GM12874 (cell line): ENCODE measurements around the gene RBM18.

Experiments
- TF ChIP-seq, protein P1 (sequence below): IDR thresholded peaks from 2 replicates; pipeline ENCODE4 v1.5.1; 2011; ENCODE audit warnings: low read depth, mild to moderate bottlenecking, control low read depth, low read length, moderate library complexity; ENCODE audit not compliant: insufficient read depth

The RBM18 gene

DNA sequence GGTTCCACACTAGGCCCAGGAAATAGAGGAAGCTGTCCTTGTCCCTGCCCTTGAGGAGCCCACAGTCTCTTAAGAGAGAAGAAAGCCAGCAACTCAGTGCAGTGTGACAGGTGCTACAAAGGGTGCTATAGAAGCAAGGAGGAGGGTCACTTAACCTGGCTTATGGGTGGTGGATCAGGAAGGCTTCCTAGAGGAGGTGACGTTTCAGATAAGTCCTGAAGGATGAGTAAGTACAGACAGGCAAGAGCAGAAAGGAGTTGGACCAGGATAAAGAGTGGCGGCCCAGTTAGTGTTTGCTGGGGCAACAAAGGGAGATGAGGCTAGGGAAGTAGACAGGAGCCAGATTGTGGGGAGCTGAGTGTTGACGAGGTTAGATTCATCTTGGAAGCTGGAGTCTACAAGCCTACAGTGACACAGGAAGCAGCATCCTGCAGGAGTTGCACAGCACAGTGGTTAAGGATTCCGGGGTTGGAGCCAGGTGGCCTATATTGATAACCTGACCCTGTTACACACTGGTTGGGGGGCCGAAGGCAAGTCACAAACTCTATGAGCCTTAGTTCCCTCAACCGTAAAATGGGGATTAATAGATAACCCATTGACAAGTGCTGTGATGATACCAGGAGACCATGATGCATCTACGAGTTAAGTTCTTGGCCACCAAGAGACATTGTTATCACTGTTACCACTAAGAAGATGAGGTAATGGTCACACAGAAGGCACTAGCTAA is 30.5 kb downstream of the RBM18 start:
- TF ChIP-seq, protein P1, sequence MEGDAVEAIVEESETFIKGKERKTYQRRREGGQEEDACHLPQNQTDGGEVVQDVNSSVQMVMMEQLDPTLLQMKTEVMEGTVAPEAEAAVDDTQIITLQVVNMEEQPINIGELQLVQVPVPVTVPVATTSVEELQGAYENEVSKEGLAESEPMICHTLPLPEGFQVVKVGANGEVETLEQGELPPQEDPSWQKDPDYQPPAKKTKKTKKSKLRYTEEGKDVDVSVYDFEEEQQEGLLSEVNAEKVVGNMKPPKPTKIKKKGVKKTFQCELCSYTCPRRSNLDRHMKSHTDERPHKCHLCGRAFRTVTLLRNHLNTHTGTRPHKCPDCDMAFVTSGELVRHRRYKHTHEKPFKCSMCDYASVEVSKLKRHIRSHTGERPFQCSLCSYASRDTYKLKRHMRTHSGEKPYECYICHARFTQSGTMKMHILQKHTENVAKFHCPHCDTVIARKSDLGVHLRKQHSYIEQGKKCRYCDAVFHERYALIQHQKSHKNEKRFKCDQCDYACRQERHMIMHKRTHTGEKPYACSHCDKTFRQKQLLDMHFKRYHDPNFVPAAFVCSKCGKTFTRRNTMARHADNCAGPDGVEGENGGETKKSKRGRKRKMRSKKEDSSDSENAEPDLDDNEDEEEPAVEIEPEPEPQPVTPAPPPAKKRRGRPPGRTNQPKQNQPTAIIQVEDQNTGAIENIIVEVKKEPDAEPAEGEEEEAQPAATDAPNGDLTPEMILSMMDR, result no peak

DNA sequence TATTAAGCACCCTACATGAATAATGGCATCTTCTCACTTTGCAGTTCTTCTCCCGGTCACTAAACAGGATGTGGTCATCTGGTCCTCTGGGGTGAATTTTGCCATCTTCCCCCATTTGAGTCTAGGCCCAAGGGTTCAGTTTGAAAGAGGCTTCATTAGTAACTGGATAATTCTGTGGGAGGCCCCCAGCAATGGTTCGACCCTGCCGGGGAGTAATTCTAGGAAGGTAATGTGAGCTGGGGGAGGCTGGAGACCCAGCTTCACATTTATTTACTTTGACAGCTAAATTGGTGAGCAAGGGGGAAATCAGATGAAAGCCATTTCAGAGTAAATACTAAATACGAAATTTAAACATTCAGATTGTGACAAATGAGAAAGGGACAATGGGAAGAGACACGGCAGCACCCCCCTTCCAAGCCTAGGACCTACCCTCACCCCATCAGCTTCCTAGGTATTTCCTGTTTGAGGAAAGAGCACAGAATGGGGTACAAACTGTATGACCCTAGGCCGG is 31.8 kb downstream of the RBM18 start:
- TF ChIP-seq, protein P1, result no peak

DNA sequence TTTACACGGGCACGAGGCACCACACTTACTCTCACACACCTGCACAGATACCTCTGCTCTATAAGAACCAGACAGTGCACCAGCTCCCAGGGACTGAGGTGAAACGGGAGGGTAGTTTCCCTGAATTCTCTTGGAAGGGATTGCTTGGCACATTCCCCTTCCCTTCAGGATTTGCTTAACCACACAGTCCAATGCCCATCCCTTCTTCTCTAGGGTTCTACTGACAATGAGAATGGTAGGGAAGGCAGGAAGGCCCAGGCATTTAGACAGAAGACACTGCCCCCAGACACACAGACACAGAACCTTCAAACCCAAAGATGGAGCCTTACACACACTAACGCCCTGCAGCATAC is 35.2 kb downstream of the RBM18 start:
- TF ChIP-seq, protein P1, result no peak

DNA sequence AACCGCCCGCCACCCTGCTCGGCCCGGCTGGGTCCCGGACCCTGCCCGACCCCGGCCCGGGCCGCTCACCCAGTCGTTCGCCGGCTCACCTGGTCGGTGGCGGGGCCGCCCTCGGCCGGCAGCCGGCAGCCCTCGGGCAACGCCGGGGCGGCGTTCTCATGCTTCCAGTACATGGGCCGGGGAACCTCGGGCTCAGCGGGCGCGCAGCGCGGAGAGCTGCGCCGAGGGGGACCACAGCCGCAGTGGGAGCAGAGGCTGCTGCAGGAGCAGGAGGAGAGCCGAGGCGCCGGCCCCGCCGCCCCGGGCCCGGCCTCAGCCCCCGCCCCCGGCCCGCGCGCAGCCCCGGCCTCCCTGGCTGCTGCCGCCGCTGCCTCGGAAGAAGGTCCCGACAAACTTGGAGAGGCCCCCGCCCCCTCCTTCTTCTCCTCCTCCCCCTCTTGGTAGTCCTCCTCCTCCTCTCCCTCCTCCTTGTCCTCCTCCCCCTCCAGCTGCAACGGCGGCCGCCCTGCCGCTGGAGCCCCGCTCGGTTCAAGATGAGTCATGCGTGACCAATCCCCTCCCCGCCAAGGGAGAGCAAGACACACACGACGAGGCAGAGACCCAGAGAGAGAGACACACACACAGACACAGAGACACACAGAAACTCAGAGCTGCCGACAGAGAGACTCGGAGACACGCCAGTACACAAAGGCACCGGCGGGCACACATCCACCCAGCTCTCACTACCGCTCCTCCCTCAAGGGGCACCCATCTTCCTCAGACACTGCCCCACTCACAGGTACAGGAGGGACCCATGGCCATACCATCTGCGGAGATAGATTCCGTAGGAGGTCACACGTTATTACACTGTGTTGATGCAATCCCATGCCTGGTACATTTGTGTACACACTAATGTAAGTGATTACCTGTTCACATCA is 35.8 kb downstream of the RBM18 start, which contains the start of gene LHX6:
TSS of gene LHX6 (minus strand) at position 390 of the 917 bp plus-strand sequence. CDS start at position 173, 217 bp downstream.
- TF ChIP-seq, protein P1, result no peak

DNA sequence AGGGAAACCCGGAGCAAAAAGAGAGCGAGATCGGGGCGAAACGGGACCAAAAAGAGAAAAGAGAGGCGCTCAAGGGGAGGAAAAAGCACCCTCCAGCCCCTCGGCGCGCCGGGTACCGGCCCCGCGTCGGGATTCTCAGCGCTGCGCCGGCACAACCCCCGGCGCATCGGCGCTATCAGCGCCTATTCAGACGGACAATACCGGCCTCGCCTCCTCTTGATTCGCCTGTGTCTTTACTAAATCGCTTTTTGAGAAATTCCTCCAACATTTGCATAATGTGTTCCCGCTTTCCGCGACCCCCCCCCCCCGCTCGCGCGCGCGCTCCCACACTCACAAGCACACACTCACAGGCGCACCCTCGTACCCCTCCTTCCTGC is 36.5 kb downstream of the RBM18 start:
- TF ChIP-seq, protein P1, result no peak

DNA sequence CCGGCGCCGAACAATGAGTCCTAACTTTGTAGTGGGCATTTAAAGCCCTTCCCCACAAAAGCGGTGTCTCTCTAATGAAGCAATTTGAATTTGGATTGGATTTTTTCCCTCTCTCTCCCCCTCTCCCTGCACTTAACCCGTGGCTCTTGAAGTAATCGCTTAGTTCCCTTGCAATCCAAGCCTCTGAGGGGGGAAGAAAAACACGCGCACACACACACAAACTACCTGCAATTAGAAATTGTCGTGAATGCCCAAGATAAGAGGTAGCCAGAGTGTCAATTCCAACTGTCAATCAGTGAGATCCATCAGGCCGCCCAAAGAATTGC is 37.1 kb downstream of the RBM18 start:
- TF ChIP-seq, protein P1, result no peak
